SJSA1 (cell line): Measurements from ENCODE around the gene XPR1. TPM values are rescaled to one million over a fixed set of nuclear protein-coding genes. Genes with fewer than 3 reads are reported as not detected.

Source experiments
- DNase-seq, 2 experiments: peaks; one replicate each; pipeline ENCODE4 v3.0.0-alpha.2; 2015 to 2020; ENCODE audit warnings: low spot score in 2 of 2, low read depth in 1 of 2
- H3K27ac ChIP-seq: fragments of 250-450 bp; sonication (Bioruptor Pico); 2 replicates; pipeline ENCODE4 v1.5.1; 2020; ENCODE audit warnings: mild to moderate bottlenecking, moderate library complexity
- H3K27me3 ChIP-seq: fragments of 250-450 bp; sonication (Bioruptor Pico); replicated peaks from 2 replicates; pipeline ENCODE4 v1.5.1; 2020; ENCODE audit warnings: mild to moderate bottlenecking, moderate library complexity
- H3K36me3 ChIP-seq: fragments of 250-450 bp; sonication (Bioruptor Pico); 2 replicates; pipeline ENCODE4 v1.5.1; 2020; ENCODE audit warnings: mild to moderate bottlenecking
- H3K4me1 ChIP-seq: fragments of 250-450 bp; sonication (Bioruptor Pico); replicated peaks from 2 replicates; pipeline ENCODE4 v1.6.1; 2021; ENCODE audit warnings: mild to moderate bottlenecking
- H3K4me3 ChIP-seq: fragments of 250-450 bp; sonication (Bioruptor Pico); 2 replicates; pipeline ENCODE4 v1.5.1; 2020; ENCODE audit warnings: mild to moderate bottlenecking
- H3K9me3 ChIP-seq: fragments of 250-450 bp; sonication (Bioruptor Pico); replicated peaks from 2 replicates; pipeline ENCODE4 v1.5.1; 2020; ENCODE audit warnings: mild to moderate bottlenecking
- total RNA-seq: library from RNA; depleted of rRNA; stranded (reverse); fragments of >200 nt; shearing (Covaris generic); gene quantifications from 2 replicates; pipeline ENCODE4 v1.2.3, GENCODE V29; 2014

XPR1 gene
- total RNA-seq, 1 experiment from 2014 or later: 19.6 TPM

- peaks cover 18% of the 10 kb centered on the region for H3K4me1 ChIP-seq
- H3K4me3 ChIP-seq: no peak overlapping the region
- no peak overlapping the region for H3K27ac ChIP-seq
- no peaks in the 10 kb centered on the region for H3K27me3 ChIP-seq
- DNase-seq: no peak
- no peaks in the 10 kb centered on the region for H3K9me3 ChIP-seq
- peaks cover 8% of the 10 kb centered on the region for H3K36me3 ChIP-seq
Measured at GRCh38 chr1:180915426-180915965, 283.7 kb downstream of the XPR1 start.

- no peak overlapping the region for H3K27ac ChIP-seq
Measured at GRCh38 chr1:180916012-180916770, 284.4 kb downstream of the XPR1 start.

GRCh38 chr1:180916771-180917170 lies 284.9 kb downstream of the XPR1 start:
- Histone ChIP-seq H3K9me3 (no peaks in the 10 kb centered on the region), H3K4me1 (peaks cover 13% of the 10 kb centered on the region), H3K27me3 (no peaks in the 10 kb centered on the region), H3K27ac (no peak overlapping the region), H3K4me3 (no peak overlapping the region), H3K36me3 (peaks cover 8% of the 10 kb centered on the region)
- DNase-seq: no peak

More at GRCh38 chr1:180916012-180916770, 284.4 kb downstream of the XPR1 start:
- no peak for DNase-seq
- Histone ChIP-seq H3K9me3 (no peaks in the 10 kb centered on the region), H3K4me1 (peaks cover 18% of the 10 kb centered on the region), H3K36me3 (peaks cover 8% of the 10 kb centered on the region), H3K4me3 (no peak overlapping the region), H3K27me3 (no peaks in the 10 kb centered on the region)

- Histone ChIP-seq H3K27me3 (no peaks in the 10 kb centered on the region), H3K4me1 (peaks cover 7% of the 10 kb centered on the region; the same call in 1 of the 2 replicates), H3K9me3 (no peaks in the 10 kb centered on the region), H3K27ac (no peak overlapping the region), H3K36me3 (peaks cover 8% of the 10 kb centered on the region), H3K4me3 (no peak overlapping the region)
- DNase-seq: no peak
Measured at GRCh38 chr1:180917306-180918065, 285.7 kb downstream of the XPR1 start.

GRCh38 chr1:180918519-180918918 lies 286.7 kb downstream of the XPR1 start:
- H3K27me3 ChIP-seq: no peaks in the 10 kb centered on the region
- peaks cover 14% of the 10 kb centered on the region for H3K4me1 ChIP-seq
- H3K9me3 ChIP-seq: no peaks in the 10 kb centered on the region
- no peak overlapping the region for H3K4me3 ChIP-seq
- no peak overlapping the region for H3K27ac ChIP-seq
- H3K36me3 ChIP-seq: peaks cover 4% of the 10 kb centered on the region
- DNase-seq: no peak

- no peaks in the 10 kb centered on the region for H3K27me3 ChIP-seq
- peaks cover 4% of the 10 kb centered on the region for H3K36me3 ChIP-seq
- no peaks in the 10 kb centered on the region for H3K9me3 ChIP-seq
- H3K27ac ChIP-seq: no peak overlapping the region
- H3K4me3 ChIP-seq: no peak overlapping the region
- no peak for DNase-seq
- peaks cover 8% of the 10 kb centered on the region for H3K4me1 ChIP-seq
Measured at GRCh38 chr1:180919183-180919700, 287.4 kb downstream of the XPR1 start.

- no peak overlapping the region for H3K27ac ChIP-seq
- no peak overlapping the region for H3K4me3 ChIP-seq
- no peaks in the 10 kb centered on the region for H3K9me3 ChIP-seq
- H3K4me1 ChIP-seq: peaks cover 8% of the 10 kb centered on the region
- DNase-seq: no peak
- peaks cover 4% of the 10 kb centered on the region for H3K36me3 ChIP-seq
- H3K27me3 ChIP-seq: no peaks in the 10 kb centered on the region
Measured at GRCh38 chr1:180920193-180920592, 288.4 kb downstream of the XPR1 start.

- no peaks in the 10 kb centered on the region for H3K27me3 ChIP-seq
- no peak for DNase-seq
- H3K27ac ChIP-seq: no peak overlapping the region
- H3K36me3 ChIP-seq: peaks cover 4% of the 10 kb centered on the region
- H3K4me3 ChIP-seq: no peak overlapping the region
- no peaks in the 10 kb centered on the region for H3K9me3 ChIP-seq
- peaks cover 8% of the 10 kb centered on the region for H3K4me1 ChIP-seq
Measured at GRCh38 chr1:180920702-180921101, 288.9 kb downstream of the XPR1 start.

- Histone ChIP-seq H3K9me3 (no peaks in the 10 kb centered on the region), H3K36me3 (peaks cover 4% of the 10 kb centered on the region), H3K4me1 (peaks cover 8% of the 10 kb centered on the region), H3K27me3 (no peaks in the 10 kb centered on the region), H3K4me3 (no peak overlapping the region), H3K27ac (no peak overlapping the region)
- no peak for DNase-seq
Measured at GRCh38 chr1:180921386-180921785, 289.6 kb downstream of the XPR1 start.

- Histone ChIP-seq H3K27ac (no peak overlapping the region), H3K27me3 (no peaks in the 10 kb centered on the region), H3K4me3 (no peak overlapping the region), H3K4me1 (peaks cover 8% of the 10 kb centered on the region), H3K36me3 (no peaks in the 10 kb centered on the region; the same call in none of the 2 replicates), H3K9me3 (no peaks in the 10 kb centered on the region)
- no peak for DNase-seq
Measured at GRCh38 chr1:180921891-180922630, 290.2 kb downstream of the XPR1 start.

GRCh38 chr1:180922631-180923015 lies 290.8 kb downstream of the XPR1 start:
- Histone ChIP-seq H3K27me3 (no peaks in the 10 kb centered on the region), H3K27ac (no peak overlapping the region), H3K9me3 (no peaks in the 10 kb centered on the region), H3K36me3 (no peaks in the 10 kb centered on the region; the same call in 1 of the 2 replicates), H3K4me3 (no peak overlapping the region), H3K4me1 (peaks cover 8% of the 10 kb centered on the region)
- no peak for DNase-seq

GRCh38 chr1:180923021-180923841 lies 291.4 kb downstream of the XPR1 start:
- H3K27ac ChIP-seq: no peak overlapping the region
- no peaks in the 10 kb centered on the region; the same call in 1 of the 2 replicates for H3K36me3 ChIP-seq
- H3K4me1 ChIP-seq: peaks cover 8% of the 10 kb centered on the region
- no peaks in the 10 kb centered on the region for H3K9me3 ChIP-seq
- DNase-seq: peak in 1 of 2 experiments; percentile 9
- H3K27me3 ChIP-seq: no peaks in the 10 kb centered on the region
- H3K4me3 ChIP-seq: no peak overlapping the region

- Histone ChIP-seq H3K36me3 (no peaks in the 10 kb centered on the region; the same call in 1 of the 2 replicates), H3K4me1 (peaks cover 8% of the 10 kb centered on the region), H3K4me3 (no peak overlapping the region), H3K27ac (no peak overlapping the region), H3K9me3 (no peaks in the 10 kb centered on the region), H3K27me3 (no peaks in the 10 kb centered on the region)
- no peak for DNase-seq
Measured at GRCh38 chr1:180923887-180924286, 292.1 kb downstream of the XPR1 start.
